ENCODE measurements around the gene TAB2. TPM values are rescaled to one million over a fixed set of nuclear protein-coding genes. Genes with fewer than 3 reads are reported as not detected.

The TAB2 gene
- polyA plus RNA-seq, 3 donors = 3.1 to 32.0 (median 6.0) TPM

DNA sequence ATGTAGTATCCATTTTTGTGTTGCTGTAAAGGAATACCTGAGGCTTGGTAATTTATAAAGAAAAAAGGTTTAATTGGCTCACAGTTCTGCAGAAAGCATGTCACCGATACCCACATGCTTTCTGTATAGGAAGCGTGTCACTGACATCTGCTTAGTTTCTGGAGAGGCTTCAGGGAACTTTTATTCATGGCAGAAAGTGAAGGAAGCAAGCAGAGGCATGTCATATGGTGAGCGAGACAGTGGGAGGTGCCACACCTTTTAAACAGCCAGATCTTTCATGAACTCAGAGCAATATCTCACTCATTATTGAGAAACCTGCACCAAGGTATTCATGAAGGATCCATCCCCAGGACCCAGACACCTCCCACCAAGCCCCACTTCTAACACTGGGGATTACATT, 86.0 kb downstream of the TAB2 start:
- 93% methylated on average over 3 of the region's 3 CpGs for WGBS (ENCODE audit: insufficient coverage)
- H3K36me3 ChIP-seq (replicated peaks in 1 of 2; ENCODE audit: control insufficient read depth in 1 of 2, insufficient read depth in 2 of 2, low read length in 2 of 2) = peaks cover 43 to 80% of the 10 kb centered on the region in 2 donors
- Mint-ChIP-seq H3K36me3 (peaks cover 55 to 70% of the 10 kb centered on the region in 2 donors), H3K4me3 (no peak overlapping the region), H3K27ac (peak overlapping the region in 3 of 7 donors; percentile 41 to 80 (median 59)), H3K9me3 (peaks cover 0 to 1% (median 0%) of the 10 kb centered on the region in 7 donors), H3K27me3 (ENCODE audit: low read depth in 3 of 3) (peaks cover 0 to 2% (median 0%) of the 10 kb centered on the region in 3 donors), H3K4me1 (peaks cover 22% of the 10 kb centered on the region)
- no peaks in the 10 kb centered on the region for H3K27me3 ChIP-seq (ENCODE audit: control insufficient read depth in 2 of 2, insufficient read depth in 2 of 2, low read length in 2 of 2)
- H2AFZ ChIP-seq (ENCODE audit: insufficient read depth, low read depth, low read length, poor library complexity, severe bottlenecking) = no peak overlapping the region
- no peak overlapping the region for H3K27ac ChIP-seq (ENCODE audit: low read depth in 1 of 2, low read length in 2 of 2)
- TF ChIP-seq, protein P1, sequence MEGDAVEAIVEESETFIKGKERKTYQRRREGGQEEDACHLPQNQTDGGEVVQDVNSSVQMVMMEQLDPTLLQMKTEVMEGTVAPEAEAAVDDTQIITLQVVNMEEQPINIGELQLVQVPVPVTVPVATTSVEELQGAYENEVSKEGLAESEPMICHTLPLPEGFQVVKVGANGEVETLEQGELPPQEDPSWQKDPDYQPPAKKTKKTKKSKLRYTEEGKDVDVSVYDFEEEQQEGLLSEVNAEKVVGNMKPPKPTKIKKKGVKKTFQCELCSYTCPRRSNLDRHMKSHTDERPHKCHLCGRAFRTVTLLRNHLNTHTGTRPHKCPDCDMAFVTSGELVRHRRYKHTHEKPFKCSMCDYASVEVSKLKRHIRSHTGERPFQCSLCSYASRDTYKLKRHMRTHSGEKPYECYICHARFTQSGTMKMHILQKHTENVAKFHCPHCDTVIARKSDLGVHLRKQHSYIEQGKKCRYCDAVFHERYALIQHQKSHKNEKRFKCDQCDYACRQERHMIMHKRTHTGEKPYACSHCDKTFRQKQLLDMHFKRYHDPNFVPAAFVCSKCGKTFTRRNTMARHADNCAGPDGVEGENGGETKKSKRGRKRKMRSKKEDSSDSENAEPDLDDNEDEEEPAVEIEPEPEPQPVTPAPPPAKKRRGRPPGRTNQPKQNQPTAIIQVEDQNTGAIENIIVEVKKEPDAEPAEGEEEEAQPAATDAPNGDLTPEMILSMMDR (IDR thresholded peaks at IDR 0.05) = no peak
- H3K4me3 ChIP-seq (replicated peaks in 1 of 3; ENCODE audit: low read depth in 2 of 3, low read length in 3 of 3) = no peak overlapping the region
- no peak overlapping the region for H3K4me2 ChIP-seq (replicated peaks; ENCODE audit: extremely low read depth, low read length, poor library complexity, severe bottlenecking)
- peaks cover 26% of the 10 kb centered on the region for H4K20me1 ChIP-seq (ENCODE audit: insufficient read depth, low read length)
- H3K4me1 ChIP-seq (ENCODE audit: control insufficient read depth in 1 of 2, insufficient read depth in 2 of 2, low read length in 2 of 2) = peaks cover 10 to 16% of the 10 kb centered on the region in 2 donors
- no peak overlapping the region for H3K9ac ChIP-seq (ENCODE audit: insufficient read depth, low read length, poor library complexity, severe bottlenecking)
- intact Hi-C loops (cut with micrococcal nuclease) = no loop called here
- peaks cover 12% of the 10 kb centered on the region for H3K79me2 ChIP-seq (ENCODE audit: insufficient read depth, low read length)
- no peak for DNase-seq
- no peaks in the 10 kb centered on the region for H3K9me3 ChIP-seq (replicated peaks in 1 of 2; ENCODE audit: control insufficient read depth in 1 of 2, insufficient read depth in 1 of 2, low read length in 2 of 2)

GRCh38 chr6:149405823-149406765, 88.6 kb downstream of the TAB2 start:
- H3K4me3 Mint-ChIP-seq = no peak overlapping the region

More at GRCh38 chr6:149405823-149406765, 88.6 kb downstream of the TAB2 start:
- Mint-ChIP-seq H3K27ac (peak overlapping the region; percentile 89 to 96 (median 94)), H3K9me3 (peaks cover 0 to 1% (median 0%) of the 10 kb centered on the region in 7 donors), H3K27me3 (ENCODE audit: low read depth in 3 of 3) (peaks cover 0 to 2% (median 0%) of the 10 kb centered on the region in 3 donors), H3K4me1 (peaks cover 22% of the 10 kb centered on the region), H3K36me3 (peaks cover 53 to 74% of the 10 kb centered on the region in 2 donors)
- Histone ChIP-seq H3K9me3 (replicated peaks in 1 of 2; ENCODE audit: control insufficient read depth in 1 of 2, insufficient read depth in 1 of 2, low read length in 2 of 2) (no peaks in the 10 kb centered on the region), H3K4me1 (ENCODE audit: control insufficient read depth in 1 of 2, insufficient read depth in 2 of 2, low read length in 2 of 2) (peaks cover 10 to 16% of the 10 kb centered on the region in 2 donors), H4K20me1 (ENCODE audit: insufficient read depth, low read length) (peaks cover 31% of the 10 kb centered on the region), H3K27ac (ENCODE audit: low read depth in 1 of 2, low read length in 2 of 2) (peak overlapping the region; percentile 5 to 85), H2AFZ (ENCODE audit: insufficient read depth, low read depth, low read length, poor library complexity, severe bottlenecking) (no peak overlapping the region), H3K36me3 (replicated peaks in 1 of 2; ENCODE audit: control insufficient read depth in 1 of 2, insufficient read depth in 2 of 2, low read length in 2 of 2) (peaks cover 45 to 80% of the 10 kb centered on the region in 2 donors), H3K79me2 (ENCODE audit: insufficient read depth, low read length) (peaks cover 12% of the 10 kb centered on the region), H3K4me3 (replicated peaks in 1 of 3; ENCODE audit: low read depth in 2 of 3, low read length in 3 of 3) (no peak overlapping the region), H3K27me3 (ENCODE audit: control insufficient read depth in 2 of 2, insufficient read depth in 2 of 2, low read length in 2 of 2) (no peaks in the 10 kb centered on the region), H3K4me2 (replicated peaks; ENCODE audit: extremely low read depth, low read length, poor library complexity, severe bottlenecking) (peak overlapping the region; percentile 37), H3K9ac (ENCODE audit: insufficient read depth, low read length, poor library complexity, severe bottlenecking) (no peak overlapping the region)
- TF ChIP-seq, protein P1 (IDR thresholded peaks at IDR 0.05) = no peak
- peak; percentile 73 to 86 (median 84) for DNase-seq
- 0% methylated on average over 2 of the region's 5 CpGs for WGBS (ENCODE audit: insufficient coverage)
- intact Hi-C loops (cut with micrococcal nuclease) = no loop called here
